GM12874 (cell line): ENCODE results near the gene AGTR1.
A peak's percentile ranks its signal among the peaks of the same experiment; 100 is the strongest.

Experiments used
- CTCF ChIP-seq: IDR thresholded peaks from 2 replicates; pipeline ENCODE4 v1.5.1; 2011; ENCODE audit warnings: low read depth, mild to moderate bottlenecking, control low read depth, low read length, moderate library complexity; ENCODE audit not compliant: insufficient read depth

Gene AGTR1

GRCh38 chr3:148718982-148719862 is 21.5 kb downstream of the AGTR1 start:
- TF ChIP-seq CTCF = no peak

DNA sequence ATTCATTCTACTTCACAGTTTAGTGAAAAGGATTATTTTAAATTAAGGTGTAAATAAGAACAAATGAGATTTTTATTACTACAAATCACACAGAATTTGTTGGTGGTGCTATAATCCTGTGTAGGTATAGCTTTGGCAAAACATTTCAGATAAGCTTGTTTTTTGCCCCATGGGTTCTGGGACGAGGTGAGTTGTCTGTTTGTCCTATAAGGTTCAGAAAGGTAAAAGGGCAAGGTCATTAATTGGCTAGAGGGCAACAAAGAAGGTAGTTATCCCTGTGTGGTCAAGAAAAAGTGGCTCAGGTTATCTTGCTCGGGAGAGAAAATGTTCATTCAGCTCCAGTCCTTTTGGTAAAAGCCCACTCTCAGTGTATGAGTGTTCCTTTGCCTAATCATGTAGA is 23.2 kb downstream of the AGTR1 start:
- no peak for TF ChIP-seq CTCF

GRCh38 chr3:148723631-148724030 is 25.9 kb downstream of the AGTR1 start:
- TF ChIP-seq CTCF = no peak

DNA sequence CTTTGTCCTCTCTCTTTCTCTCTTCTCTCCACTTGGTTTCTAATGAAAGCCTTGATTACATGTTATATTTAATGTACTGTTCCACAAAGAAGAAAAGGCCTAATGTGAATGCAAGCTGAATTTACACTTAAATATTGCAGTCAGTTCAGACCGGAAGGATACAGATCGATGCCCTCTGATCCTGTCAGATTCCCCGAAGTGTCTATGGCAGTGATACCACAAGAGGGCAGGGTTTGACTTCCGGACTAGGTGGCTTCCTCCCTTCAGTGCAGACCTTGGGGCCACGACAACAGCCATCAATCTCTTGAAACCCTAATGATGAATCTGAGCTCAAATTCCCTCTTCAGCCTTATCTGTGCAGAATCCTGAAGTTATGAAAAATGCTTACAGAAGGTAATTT is 29.5 kb downstream of the AGTR1 start:
- peak; percentile 36; the same call in 1 of the 2 replicates for TF ChIP-seq CTCF

DNA sequence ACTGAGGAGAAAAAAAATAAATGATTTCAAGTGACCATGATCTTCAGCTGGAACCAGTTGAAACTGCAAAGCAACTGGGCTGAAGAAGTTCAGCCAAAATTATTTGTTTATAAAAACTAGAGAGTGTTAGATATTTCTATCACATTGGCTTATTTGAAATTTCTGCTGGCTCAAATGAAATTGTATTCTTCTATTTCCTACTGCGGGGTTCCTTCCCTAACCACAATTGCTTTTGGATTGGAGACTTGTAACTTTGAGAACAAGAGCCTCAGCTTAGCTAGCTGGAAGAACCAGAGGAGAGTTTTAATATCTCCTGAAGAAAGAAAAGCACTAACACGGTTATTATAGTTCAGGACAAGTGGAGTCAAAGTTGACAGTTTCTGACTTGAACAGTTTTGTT is 31.1 kb downstream of the AGTR1 start:
- no peak for TF ChIP-seq CTCF

- no peak for TF ChIP-seq CTCF
Measured at GRCh38 chr3:148729476-148730055, 31.9 kb downstream of the AGTR1 start.

DNA sequence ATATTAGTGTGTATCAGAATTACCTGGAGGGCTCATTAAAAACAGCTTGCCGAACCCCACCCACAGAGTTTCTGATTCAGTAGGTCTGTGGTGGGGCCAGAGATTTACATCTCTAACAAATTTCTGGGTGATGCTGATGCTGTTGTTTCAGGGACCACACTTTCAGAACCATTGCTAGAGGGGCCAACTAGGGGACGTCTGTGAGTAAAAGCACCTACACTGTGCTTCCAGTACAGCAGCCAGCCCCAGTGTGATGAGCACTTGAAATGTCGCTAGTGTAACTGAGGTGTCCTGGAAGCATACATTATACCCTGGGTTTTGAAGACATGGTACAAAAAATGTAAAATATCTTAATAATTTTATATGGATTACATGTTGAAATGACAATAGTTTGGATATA is 33.0 kb downstream of the AGTR1 start:
- no peak for TF ChIP-seq CTCF
